Stimulated activated CD4-positive, alpha-beta T cell treated with anti-CD3 and anti-CD28 coated beads, Interleukin-2, amount 100 ng/mL, for 48 hours (primary cell): ENCODE measurements around the gene TPSAB1.

Source experiments
- DNase-seq, 2 donors: peaks; one replicate each; pipeline ENCODE4 v3.0.0-alpha.2; 2020

Gene TPSAB1

GRCh38 chr16:1288813-1289476 lies 48.4 kb downstream of the TPSAB1 start:
- no peak for DNase-seq

DNA sequence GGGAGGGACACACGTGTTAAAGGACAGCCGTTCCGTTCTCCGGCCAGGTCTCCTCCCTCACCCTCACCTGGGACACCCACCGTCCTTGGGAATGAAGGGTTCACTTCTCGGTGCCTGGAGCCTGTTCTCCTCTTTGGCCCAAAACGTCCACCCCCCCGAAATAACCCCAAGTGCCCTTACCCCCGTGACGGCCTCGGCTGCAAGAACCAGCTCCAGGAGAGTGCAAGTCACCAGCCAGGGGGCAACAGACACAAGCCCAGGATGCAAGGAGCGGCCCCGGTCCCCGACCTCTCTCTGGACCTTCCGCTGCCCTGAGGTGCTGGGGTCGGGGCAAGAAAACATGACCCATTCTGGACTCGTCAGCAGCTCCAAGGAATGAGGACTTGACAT lies 49.0 kb downstream of the TPSAB1 start:
- no peak for DNase-seq

DNA sequence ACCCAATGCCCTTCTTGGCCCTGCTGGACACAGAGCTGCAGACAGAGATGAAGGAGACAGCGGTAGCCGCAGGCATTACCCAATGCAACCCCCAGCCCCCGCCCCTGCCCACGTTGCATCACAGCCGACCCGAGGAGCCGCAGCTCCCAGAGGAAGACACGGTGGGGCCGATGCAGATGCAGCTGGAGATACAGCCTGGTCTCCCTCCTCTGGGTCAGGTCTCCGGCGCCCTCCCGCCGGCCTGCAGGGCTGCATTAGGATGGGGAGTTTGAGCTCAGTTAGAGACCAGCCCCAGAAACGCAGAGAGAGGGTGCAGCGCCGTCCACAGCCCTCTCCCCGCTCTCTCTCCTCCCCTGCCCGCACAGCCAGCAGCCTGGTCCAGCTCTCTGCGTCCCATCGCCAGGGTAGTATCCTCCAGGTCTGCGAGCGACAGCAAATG lies 49.6 kb downstream of the TPSAB1 start:
- DNase-seq: no peak

DNA sequence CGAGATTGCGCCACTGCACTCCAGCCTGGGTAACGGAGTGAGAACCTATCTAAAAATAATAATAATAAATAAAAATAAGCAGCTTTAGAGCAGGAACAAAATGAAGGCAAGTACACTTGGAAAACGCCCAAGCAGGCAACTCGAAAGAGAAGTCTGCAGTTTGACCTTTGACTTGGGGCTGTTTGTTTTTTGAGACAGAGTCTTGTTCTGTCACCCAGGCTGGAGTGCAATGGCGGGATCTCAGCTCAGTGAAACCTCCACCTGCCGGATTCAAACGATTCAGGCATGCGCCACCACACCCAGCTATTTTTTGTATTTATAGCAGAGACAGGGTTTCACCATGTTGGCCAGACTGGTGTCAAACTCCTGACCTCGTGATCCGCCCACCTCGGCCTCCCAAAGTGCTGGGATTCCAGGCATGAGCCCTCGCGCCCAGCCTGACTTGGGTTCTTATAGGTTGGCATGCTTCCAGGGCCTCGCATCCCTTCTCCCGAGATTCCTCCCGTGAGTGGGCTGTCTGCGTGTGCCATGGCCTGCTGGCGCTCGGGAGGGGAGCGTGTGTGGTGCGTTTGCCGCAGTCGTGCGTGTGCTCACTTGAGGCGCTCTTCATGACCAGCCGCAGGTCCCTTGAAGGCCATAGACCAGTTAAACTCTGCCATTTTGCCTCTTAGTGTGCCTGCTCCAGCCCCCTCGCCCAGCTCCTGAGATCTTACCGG lies 50.5 kb downstream of the TPSAB1 start:
- DNase-seq: no peak

DNA sequence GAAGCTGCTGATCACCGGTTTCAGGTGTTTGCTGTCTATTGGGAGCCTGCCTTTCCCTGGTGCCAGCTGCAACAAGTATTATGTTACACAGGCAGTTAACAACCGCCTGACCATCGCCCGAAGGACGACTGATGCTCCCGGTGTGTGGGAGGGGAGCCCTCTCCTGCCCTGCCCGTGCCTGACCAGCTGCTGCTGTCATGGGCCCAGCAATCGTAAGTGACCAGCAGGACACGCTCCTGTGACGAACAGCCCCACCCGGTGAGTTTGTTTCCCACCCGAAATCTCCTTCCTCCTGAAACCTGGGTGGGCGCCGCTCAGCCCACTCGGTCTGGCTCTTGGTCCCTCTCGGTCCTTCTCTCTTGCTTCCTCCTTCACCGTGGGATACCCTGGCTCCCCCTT lies 51.1 kb downstream of the TPSAB1 start:
- DNase-seq: no peak
